Astrocyte (in vitro differentiated cells and primary cell): ENCODE results near the gene TOGARAM2.

Source experiments
- CTCF ChIP-seq: IDR thresholded peaks from 2 replicates; pipeline ENCODE4 v1.5.1; 2011; ENCODE audit warnings: low read depth, mild to moderate bottlenecking, inconsistent platforms, low read length, moderate library complexity; ENCODE audit not compliant: insufficient read depth
- EZH2 ChIP-seq: IDR thresholded peaks from 2 replicates; pipeline ENCODE4 v1.6.1; 2012; ENCODE audit warnings: mild to moderate bottlenecking, low read length, inconsistent platforms; ENCODE audit not compliant: insufficient read depth

- TF ChIP-seq CTCF (no peak), EZH2 (no peak)
Measured at GRCh38 chr2:29006092-29006979, 25.2 kb downstream of the TOGARAM2 start.
